NCI-H1092 treated with DMSO at 0.1 percent for 48 hours (cell line): Measurements from ENCODE around the gene URB1.
"Not testable (repeated sequence)": the region's sequence is repeated elsewhere in the genome, so short reads cannot be mapped to it uniquely, and the experiment has no call there.

Source experiments
- DNase-seq: peaks from one replicate; lab custom pipeline; 2025; lab: John Stamatoyannopoulos, UW

URB1 gene

GRCh38 chr21:32282992-32283391, 109.8 kb downstream of the URB1 start:
- no peak for DNase-seq

DNA sequence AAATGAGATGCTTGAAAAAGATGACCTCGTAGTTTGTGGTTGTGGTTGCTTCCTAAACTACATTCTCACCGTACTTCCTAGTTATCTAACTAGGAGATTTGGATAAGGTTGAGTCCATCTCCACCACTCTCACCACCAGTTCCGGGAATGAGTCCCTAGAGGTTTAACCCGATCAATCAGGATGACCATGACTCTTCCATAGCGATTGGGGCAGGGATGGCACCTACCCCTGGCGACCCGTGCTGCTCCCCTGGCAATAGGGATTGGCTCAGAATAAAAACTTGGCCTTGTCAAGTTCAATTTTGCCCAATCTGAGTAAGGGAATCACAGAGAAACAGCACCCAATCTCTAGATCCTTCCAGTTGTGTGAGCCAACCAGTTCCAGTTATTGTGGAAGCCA, 111.3 kb downstream of the URB1 start:
- DNase-seq = no peak

GRCh38 chr21:32279377-32279680, 113.5 kb downstream of the URB1 start:
- no peak for DNase-seq

- peak; percentile 96 for DNase-seq
These were observed 114.1 kb downstream of the URB1 start, which contains the start of gene MIS18A for GRCh38 chr21:32278518-32279376. Gene MIS18A (minus strand): TSS chr21:32279049. CDS start chr21:32279014, 35 bp downstream.

- DNase-seq = peak; percentile 5
These were observed 114.7 kb downstream of the URB1 start for GRCh38 chr21:32278103-32278502.

DNA sequence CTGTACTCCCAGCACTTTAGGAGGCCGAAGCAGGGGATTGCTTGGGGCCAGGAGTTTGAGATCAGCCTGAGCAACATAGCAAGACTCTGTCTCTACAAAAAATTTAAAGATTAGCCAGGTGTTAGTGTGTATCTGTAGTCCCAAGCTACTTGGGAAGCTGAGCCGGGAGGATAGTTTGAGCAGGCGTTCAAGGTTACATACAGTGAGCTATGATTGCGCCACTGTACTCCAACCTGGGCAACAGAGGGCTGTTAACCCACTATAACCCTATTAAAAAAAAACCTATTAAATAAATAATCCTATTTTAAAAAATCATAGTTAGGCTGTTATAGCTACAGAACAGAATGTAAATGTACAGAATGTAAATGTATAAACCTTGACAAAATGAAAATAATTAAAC, 116.1 kb downstream of the URB1 start:
- DNase-seq = no peak

- no peak for DNase-seq
These were observed 122.1 kb downstream of the URB1 start for GRCh38 chr21:32270748-32271147.

- not testable (repeated sequence) for DNase-seq
These were observed 127.5 kb downstream of the URB1 start for GRCh38 chr21:32265321-32265720.

- no peak for DNase-seq
These were observed 130.9 kb downstream of the URB1 start for GRCh38 chr21:32261929-32262328.
